ENCODE results near the gene TBXAS1.

TBXAS1 gene

DNA sequence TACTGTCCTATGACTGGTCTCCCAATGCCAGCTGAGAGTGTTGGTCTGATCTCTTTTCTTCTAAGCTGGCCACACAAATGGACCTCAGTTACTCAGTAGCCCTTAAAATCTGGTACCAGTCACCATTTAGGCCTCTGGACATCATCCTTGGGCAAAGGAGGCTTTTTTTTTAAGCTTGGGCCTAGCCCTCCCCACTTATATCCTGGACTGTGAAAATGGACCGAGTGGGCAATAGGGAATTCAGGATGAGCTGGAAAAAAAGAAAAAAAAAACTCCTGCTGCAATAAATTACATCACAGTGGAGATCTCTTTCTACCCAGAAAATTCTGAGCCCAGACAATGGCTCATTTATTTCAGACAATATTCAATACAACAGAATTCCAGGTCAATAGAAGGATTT is 165.3 kb downstream of the TBXAS1 start:
- TF ChIP-seq, protein P1, sequence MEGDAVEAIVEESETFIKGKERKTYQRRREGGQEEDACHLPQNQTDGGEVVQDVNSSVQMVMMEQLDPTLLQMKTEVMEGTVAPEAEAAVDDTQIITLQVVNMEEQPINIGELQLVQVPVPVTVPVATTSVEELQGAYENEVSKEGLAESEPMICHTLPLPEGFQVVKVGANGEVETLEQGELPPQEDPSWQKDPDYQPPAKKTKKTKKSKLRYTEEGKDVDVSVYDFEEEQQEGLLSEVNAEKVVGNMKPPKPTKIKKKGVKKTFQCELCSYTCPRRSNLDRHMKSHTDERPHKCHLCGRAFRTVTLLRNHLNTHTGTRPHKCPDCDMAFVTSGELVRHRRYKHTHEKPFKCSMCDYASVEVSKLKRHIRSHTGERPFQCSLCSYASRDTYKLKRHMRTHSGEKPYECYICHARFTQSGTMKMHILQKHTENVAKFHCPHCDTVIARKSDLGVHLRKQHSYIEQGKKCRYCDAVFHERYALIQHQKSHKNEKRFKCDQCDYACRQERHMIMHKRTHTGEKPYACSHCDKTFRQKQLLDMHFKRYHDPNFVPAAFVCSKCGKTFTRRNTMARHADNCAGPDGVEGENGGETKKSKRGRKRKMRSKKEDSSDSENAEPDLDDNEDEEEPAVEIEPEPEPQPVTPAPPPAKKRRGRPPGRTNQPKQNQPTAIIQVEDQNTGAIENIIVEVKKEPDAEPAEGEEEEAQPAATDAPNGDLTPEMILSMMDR (IDR thresholded peaks at IDR 0.05; ENCODE audit: control extremely low read depth, extremely low read depth, low read depth, missing control alignments) = no peak
- POLR2A ChIA-PET = no interaction called here
- CTCF ChIA-PET = interaction anchor here (0.8 to 1.5 kb wide), 4 partner anchors 9 to 560 kb away, joined by 3 to 6 read pairs (median 4); no protein-coding TSS in a partner anchor
- DNase-seq (ENCODE audit: extremely low spot score) = no peak

DNA sequence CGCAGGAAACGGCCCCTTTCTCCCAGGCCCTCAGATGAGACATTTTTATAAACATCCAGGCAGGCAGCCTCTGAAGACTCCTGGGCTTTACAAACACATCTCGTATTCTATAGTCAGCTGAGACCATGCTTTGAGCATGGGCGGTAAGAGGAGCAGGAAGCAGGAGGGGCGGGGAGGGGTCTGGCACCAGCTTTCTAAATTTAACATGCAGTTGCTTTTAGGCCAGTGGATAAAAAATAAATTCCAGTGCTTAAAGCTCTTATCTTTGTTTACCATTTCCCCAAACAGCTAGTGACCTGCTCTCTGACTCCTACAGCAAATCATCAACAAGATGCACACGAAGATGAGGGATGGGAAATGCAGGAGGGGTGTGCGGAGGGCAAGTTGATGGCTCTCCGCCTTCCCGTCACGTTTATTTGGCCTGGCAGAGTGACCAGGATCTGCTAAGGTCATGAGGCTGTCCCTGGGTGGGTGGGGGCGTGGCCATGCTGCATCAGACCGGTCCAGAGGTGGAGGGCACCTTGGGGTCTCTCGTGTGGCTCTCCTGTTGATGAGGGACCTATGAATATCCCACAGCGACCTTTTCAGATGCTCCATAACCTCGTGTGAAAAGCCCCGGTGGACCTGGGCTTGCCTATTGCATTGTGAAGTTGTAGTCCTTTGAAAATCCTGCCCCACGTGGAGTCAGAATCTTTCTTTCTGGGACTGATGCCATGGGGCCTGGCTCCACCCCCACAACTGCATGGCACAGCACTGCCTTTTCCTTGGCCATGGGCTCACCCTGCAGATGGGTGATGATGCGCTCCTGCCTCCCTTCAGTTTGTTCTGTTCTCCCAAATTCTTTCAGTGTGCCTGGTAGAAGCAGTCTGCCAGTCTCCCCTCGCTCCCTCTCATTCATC is 166.2 kb downstream of the TBXAS1 start:
- ChIA-PET CTCF (interaction anchor here (0.8 to 1.5 kb wide), 4 partner anchors 8 to 561 kb away, joined by 3 to 6 read pairs (median 4); no protein-coding TSS in a partner anchor), POLR2A (no interaction called here)
- DNase-seq (ENCODE audit: extremely low spot score) = no peak
- TF ChIP-seq, protein P1 (IDR thresholded peaks at IDR 0.05; ENCODE audit: control extremely low read depth, extremely low read depth, low read depth, missing control alignments) = no peak

DNA sequence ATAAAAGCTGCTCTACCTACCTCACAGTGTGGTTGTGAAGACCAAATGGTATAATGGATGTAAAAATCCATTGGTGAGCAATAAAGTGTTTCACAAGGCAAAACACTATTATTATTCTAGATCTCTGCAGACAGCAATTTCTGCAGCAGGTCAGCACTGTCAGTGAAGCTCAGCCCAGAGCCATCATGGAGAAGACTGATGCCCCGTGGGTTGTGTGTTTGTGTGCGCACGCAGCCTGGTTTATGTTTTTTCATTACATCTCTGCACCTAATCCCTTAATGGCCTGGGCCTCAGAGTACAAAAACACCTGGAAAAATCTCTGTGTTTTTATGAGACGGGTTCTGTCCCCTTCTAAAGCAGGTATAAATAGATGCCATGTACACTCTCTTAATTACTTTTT is 169.5 kb downstream of the TBXAS1 start:
- POLR2A ChIA-PET = no interaction called here
- no peak for DNase-seq (ENCODE audit: extremely low spot score)
- TF ChIP-seq, protein P1 (IDR thresholded peaks at IDR 0.05; ENCODE audit: control extremely low read depth, extremely low read depth, low read depth, missing control alignments) = no peak
- CTCF ChIA-PET = interaction anchor here (1.0 to 9.8 kb wide), 5 partner anchors 9 to 564 kb away, joined by 3 to 125 read pairs (median 3); no protein-coding TSS in a partner anchor

GRCh38 chr7:139999516-139999915 is 170.5 kb downstream of the TBXAS1 start:
- no peak for DNase-seq (ENCODE audit: extremely low spot score)
- TF ChIP-seq, protein P1 (IDR thresholded peaks at IDR 0.05; ENCODE audit: control extremely low read depth, extremely low read depth, low read depth, missing control alignments) = no peak
- CTCF ChIA-PET = interaction anchor here (0.6 to 9.8 kb wide), 6 partner anchors 11 to 565 kb away, joined by 3 to 125 read pairs (median 3); no protein-coding TSS in a partner anchor
- POLR2A ChIA-PET = no interaction called here

- CTCF ChIA-PET = interaction anchor here (1.0 to 9.8 kb wide), 9 partner anchors 13 to 570 kb away, joined by 3 to 125 read pairs (median 30); no protein-coding TSS in a partner anchor
- TF ChIP-seq, protein P1 (IDR thresholded peaks at IDR 0.05; ENCODE audit: control extremely low read depth, extremely low read depth, low read depth, missing control alignments) = no peak
- DNase-seq (ENCODE audit: extremely low spot score) = no peak
- POLR2A ChIA-PET = no interaction called here
Measured at GRCh38 chr7:140000666-140001268, 171.7 kb downstream of the TBXAS1 start.

DNA sequence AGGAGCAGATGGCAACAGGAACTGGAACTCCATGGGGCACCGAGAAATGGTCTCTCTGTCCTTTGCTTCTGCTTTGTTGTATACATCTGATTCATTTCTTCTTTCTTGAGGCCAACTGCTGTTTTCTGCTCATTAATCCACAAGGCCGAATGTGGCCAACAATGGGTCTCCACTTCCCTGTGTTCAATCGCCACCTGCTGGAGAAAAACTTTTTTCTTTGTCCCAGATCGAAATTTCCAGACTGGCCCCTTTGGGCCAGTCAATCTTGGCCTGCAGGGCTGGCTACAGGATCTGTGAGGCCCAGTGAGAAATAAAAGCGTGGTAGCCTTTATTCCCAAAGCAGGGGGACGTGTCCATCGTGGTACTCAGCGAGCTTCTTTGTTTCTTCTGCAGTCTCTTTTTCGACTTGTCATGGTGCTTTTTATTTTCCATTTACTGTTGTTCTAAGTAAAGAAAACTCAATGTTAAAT is 174.9 kb downstream of the TBXAS1 start:
- TF ChIP-seq, protein P1 (IDR thresholded peaks at IDR 0.05; ENCODE audit: control extremely low read depth, extremely low read depth, low read depth, missing control alignments) = peak; percentile 32
- ChIA-PET POLR2A (no interaction called here), CTCF (interaction anchor here (0.6 to 9.8 kb wide), 15 partner anchors 10 to 569 kb away, joined by 3 to 125 read pairs (median 9); no protein-coding TSS in a partner anchor)
- DNase-seq (ENCODE audit: extremely low spot score) = peak; percentile 73
